HG02571 (cell line): ENCODE data around the gene PCSK6.

ENCODE experiments used
- ATAC-seq: cut with Tn5 transposase; IDR thresholded peaks from one replicate; pipeline ENCODE4 v1.9.1; 2021; ENCODE audit warnings: mild to moderate bottlenecking, moderate library complexity; ENCODE audit not compliant: unreplicated experiment

PCSK6 gene

DNA sequence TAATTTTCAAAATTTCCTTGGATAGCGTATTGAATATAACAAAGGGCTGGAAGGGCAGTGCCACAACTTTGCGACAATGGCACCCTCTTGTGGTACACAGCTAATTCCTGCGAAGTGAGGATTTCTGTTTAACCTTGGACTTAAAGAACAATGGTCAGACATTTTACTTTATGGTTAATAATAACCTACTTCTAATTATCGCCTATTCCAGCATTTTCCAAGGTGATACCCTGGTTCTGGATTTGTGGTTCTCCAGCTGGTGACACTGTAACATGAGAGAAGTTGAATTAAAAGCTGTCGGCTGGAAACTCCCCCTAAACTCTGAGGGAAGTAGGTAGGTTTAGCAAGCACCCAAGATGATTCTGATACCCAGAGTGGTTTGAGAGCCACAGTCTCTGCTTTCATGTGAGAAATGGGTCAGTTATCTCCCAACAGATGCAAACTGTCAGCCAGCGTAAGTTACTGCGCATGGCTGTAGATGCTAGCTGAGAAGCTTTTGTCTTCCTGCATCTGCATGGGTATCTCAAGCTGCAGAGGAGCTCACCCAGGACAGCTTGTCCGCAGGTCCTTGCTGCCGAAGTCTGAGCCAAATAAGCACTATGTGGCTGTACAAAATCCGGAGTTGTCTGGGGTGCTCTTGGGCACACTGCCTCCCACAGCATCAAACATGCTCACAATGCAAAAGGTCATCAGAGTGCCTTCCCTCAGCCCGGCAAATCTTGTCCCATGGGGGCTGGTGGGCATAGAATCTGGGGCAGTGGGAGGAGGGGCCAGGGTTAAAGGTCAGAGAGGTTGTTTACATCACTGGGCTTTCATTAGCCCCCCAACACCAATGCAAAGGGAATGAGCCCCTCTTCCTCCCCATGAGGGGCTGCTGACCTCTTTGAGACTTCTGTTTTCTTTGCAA is 231.0 kb downstream of the PCSK6 start:
- ATAC-seq = no peak

DNA sequence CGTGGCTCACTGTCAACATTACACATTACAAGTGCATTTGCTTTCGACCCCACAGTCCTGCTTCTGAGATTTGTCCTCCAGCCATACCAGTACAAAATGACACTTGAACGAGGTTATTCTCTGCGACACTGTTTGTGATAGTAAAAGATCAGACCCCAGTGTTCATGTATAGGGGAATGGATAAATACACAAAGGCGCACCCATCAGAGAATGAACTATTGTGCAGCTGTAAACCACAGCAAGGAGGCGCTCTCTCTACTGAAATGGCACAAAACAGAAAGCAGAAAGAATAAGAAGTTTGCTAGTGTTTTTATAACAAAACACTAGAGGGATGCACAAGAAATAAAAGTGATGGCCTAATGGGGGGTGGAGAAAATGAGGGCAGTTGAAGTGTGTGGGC is 232.8 kb downstream of the PCSK6 start:
- no peak for ATAC-seq

DNA sequence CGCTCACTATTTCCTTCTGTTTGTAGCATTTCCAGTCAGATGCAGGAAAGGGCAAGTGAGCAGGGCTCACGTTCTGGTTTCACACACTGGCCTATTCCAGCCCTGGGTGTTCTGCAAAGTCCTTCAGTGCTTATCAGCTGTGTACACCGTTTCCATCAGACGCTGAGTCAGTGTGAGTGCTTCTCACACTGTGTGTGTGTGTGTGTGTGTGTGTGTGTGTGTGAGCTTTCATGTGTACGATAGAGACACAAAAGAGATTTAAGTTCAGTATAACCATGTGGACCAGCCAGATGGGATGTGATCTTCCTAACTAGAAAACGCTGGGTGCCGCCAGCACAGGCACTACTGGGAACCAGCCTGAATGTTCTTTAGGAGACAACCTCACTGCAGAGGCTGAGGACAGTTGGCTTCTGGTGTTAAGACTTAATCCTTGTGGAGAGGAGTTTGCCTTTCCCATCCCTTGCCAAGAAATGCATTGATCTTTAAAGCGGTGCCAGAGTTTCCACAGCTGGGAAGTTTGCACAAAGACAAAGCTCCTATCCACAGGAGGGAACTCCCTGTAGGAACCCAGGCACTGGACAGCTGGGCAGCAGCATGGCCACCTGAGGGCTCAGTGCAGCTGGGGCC is 233.8 kb downstream of the PCSK6 start:
- no peak for ATAC-seq

DNA sequence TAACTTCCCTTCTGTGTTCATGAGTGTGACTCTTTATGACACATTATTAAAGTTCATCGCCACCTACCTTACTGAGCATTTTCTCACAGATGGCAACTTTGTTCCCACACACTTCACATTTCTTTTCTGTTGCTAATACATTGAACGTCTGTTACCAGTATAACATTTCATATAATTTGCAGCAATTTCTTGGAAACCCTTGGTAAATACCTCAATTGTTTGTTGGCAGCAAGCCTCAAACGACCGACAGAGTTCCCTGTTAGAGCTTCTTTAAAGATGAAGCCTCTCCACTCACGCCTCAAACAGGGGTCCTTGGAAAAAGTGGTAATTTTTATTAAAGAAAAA is 234.5 kb downstream of the PCSK6 start:
- ATAC-seq = no peak

DNA sequence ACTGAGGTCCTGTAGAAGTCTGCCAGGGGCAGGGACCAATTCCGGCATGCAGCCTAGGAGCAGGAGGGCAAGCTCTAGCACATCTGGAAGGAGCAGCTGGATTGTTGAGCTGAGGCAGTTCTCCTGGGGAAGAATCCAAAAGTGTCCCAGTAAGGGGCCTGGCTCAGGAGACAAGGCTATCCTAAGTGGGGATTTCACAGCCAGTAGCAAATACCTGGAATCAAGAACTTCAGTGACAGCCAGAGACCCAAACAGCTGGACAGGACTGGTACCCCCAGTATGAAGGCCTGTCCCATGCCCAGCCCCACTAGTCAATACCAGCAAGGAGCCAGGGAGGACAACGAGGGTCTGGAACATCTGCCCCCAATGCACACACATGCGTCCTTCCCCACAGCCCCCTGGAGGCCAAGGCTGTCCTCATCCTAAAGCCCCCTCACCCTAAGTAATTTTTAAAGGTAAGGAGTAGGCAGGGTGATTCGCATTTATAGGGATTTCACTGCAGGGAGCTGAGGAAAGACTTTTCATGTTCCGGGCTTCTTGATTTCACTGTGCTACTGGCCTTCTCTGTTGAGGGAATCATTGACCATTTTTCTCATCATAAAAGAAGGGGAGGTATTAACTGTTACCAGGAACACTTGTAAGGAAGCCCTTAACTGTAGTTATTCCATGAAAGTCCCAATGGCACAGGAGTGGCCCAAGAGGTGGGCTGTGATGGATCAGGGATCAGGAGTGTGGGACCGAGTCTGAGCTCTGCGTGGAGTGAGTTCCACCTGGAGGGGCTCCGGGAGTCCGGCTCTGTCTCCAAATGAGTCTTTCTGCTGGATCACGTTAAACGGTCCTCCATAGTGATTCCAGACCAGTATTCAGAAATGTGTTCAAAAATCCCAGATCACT is 235.1 kb downstream of the PCSK6 start:
- no peak for ATAC-seq
